Measurements from ENCODE around the gene HIGD1A.

The HIGD1A gene

DNA sequence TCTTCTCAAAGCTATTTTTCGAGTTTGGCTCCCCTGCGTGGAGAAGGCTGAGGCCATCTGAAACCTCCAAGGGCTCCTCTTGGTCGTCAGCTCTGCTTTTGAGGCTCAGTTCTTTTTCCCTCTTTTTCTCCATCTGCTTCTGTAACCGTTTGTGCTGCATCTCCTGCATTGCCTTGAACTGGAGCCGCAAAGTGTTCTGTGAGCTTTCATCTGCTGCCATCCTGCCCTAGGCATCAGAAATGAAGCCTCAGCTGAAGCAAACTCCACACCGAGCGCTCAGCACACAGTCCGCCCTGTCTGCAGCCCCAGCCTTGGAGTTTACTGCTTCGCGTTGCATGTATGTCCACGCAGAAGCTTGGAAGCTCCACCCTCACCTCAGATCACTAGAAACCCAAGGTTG lies 46.2 kb downstream of the HIGD1A start:
- no peak for DNase-seq (ENCODE audit: low read depth in 1 of 2, low spot score in 1 of 2)

DNA sequence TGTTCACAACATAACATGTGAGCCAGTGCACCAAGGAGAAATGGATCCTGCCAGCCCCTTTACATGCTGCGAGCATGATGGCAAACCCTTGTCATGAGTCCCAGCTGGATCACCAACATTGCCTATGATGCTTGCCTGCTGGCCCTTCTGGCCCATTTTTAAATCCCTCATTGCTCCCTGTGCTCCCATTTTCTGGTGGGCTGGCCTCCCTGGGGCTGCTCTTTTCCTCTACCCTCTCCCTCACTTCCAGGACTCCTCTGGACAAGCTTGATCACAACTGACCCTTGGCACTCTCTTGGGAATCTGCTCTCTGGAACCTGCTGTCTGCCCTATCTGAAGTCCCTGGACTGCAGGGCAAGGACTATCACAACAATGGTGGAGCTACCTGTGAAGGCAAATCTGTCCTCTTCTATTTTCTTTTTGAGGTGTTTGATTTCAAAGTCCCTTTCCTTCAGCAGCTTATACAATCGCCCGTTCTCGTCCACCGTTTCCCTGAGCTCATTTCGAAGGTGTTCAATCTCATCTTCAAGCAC lies 47.5 kb downstream of the HIGD1A start:
- DNase-seq (ENCODE audit: low read depth in 1 of 2, low spot score in 1 of 2): no peak

DNA sequence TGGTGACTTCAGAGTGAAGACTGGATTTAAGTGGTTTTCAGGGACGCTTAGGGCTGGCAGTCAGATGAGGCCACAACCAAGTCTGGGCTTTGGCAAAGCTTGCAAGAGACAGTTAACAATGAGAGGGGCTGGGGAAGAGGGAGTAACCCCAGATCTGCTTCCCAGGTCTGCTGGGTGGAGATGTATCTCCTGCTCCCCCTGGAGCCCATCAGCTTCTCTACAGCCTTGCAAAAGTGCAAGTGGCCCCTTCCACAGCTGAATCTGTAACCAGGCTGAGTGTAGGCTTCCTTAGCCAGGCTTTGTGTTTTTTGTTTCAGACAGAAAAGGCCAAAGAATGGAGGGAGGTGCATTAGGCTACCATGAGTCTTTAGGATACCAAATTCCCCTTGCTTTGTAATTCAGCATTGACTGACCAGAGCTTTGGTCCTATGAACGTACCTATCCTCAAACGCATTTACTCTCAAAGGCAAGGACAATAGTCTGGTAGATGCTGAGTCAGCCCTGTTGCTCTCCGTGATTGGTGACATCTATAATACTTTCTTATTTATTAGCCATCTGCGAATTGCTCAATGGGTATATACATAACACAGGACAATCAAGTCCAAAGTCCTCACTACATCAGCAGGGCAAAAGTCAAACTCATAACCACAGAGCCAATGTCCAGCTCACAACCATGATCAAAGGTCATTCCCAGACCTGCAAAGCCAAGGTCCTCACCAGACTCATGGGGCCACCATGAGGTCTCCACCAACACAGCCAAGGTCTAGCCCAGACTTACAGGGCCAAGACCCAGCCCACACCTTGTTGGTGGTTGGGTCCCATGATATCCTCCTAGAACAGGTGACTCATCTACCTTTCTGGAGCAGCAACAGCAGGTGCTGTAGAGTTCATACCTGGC lies 48.4 kb downstream of the HIGD1A start:
- DNase-seq (ENCODE audit: low read depth in 1 of 2, low spot score in 1 of 2): no peak

DNA sequence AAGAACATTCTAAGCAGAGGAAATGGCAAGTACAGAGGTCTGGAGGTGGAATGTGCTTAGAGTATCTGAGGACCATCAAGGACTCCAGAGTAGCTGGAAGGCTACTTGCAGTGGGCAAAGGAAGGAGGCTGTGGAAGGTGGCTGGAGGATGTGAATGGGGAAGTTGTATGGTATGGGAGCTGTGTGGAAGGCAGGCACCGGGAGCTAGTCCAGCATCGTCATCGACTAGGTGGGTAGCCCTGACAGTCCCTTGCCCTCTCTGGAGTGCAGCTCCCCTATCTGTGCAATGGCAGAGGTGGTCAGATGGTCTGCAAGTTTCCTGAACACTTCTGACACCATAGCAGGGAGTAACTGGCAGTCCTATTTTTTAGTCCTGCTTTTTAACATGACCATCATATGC lies 50.5 kb downstream of the HIGD1A start:
- no peak for DNase-seq (ENCODE audit: low read depth in 1 of 2, low spot score in 1 of 2)

DNA sequence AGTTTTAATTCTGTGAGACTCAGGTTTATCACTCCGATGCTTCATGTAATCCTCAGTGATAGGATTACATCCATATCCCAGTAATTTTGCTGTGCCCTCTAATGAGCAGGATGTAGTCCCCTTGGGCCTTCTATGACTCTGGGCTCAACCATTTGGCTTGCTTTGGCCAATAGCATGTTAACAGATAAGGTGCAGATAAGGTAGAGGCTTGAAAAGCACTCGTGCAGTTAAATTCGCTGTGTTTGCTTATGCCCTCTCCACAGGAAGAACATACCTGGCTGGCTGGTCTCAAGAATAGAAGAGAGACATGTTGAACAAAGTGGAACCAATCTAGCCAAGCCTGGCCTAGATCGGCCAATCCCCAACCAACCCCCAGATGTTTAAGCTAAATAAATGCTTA lies 51.3 kb downstream of the HIGD1A start:
- no peak for DNase-seq (ENCODE audit: low read depth in 1 of 2, low spot score in 1 of 2)

DNA sequence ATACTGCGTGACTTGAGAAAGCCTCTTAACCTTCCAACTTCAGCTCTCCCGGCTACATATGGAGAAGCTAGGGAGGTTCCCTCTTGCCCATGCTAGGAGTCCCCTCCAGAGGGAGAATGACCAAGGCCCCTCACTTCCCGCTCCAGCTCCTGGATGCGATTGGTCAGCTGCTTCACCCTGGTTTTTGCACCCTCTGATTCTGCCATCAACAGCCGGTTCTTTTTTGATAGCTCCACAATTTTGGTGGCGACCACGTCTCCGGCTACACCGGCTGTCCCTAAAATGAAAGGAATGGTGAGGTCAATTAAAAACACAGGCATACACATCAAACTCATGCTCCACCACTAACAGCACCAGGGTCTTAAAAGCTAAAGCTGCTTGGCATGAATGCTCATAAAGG lies 51.8 kb downstream of the HIGD1A start:
- DNase-seq (ENCODE audit: low read depth in 1 of 2, low spot score in 1 of 2): no peak

DNA sequence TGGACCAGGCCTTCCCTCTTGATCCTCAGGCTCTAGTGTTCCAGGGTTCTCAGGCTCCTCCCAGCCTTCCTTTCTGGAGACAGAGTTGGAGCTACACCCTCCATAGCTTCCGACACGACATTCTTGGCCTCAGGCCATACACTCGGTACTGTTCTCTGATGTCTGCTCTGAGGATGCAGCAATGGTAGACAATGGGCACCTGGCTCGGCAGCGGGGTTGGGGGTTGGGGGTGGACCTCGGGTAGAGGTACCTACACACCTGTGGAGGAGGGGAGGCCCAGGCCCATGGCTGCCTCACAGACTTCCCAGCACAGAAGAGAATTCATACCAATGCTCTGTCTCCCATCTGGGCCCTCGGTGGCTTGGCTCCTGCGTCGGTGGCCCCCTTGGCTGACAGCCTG lies 52.7 kb downstream of the HIGD1A start:
- DNase-seq (ENCODE audit: low read depth in 1 of 2, low spot score in 1 of 2): no peak

DNA sequence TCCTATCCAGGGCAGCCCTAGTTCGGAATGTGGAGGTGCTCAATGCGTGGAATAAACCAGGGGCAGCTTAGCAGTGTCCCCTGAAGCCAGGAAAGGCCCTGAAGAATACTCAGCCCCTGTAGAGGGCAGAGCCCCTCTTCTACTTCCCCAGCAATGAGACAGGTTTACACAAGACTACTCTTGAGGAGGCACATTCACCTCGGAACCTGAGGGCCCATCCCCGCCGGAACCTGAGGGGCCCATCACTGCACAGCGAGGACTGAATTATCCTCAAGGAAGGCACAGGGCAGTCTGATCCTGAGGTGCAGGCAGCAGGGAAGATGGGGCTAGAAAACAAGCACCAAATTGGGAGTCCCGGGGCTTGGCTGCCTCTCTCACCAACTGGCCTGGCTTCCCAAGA lies 53.5 kb downstream of the HIGD1A start:
- DNase-seq (ENCODE audit: low read depth in 1 of 2, low spot score in 1 of 2): no peak

DNA sequence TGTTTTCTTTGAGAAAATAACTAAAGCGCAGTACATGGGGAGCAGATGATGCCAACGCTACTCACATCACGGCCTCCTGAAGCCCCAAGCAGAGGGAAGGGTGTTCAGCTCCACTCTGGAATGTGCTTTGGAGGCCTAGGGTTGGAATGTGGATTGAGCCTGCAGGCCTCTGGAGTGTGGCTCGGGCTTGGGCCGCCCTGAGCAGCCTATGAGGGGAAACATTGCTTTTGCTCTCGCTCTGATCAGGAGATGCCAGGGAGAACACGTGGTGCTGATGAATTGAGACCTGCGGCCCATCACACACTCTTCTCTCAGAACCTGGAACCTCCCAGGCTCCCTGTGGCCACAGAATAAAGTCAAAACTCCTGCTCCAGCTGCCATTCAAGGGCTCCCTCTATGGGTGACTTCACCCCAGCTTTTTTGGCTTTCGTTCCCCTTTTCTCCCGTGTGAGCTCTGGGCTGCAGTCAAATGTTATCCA lies 54.5 kb downstream of the HIGD1A start:
- no peak for DNase-seq (ENCODE audit: low read depth in 1 of 2, low spot score in 1 of 2)

DNA sequence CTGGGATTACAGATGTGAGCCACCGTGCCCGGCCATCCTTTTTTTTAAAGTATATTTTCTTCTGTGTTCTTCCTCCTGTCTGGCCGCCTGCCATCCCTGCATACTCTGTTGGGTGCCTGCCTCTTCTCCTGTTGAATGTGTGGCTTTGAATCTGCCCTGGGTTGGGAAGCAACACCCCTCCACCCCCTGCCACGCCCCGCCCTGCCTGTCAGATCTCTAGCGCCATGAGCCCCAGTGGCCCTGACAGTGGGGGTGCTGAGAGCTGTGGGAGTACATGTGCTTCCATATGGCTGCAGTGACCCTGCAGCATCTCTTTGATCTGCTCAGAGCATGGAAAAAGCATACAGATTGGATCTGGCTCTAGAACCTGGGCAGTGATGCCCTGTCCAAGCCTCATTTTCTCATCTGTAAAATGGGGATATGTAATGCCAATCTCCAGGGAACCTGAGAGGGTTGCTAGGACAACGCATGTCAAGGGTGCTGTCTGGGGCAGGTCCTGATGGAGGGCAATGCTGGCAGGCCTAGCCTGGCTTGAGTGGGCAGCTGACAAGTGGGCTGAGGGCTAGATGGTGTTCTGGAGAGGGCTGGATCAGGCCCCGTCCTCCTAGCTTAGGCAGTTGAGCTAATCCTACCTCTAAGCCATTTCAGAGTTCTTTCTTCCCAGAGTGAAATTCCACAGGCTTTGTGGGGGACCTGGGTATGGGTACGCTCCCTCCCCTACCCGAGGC lies 55.1 kb downstream of the HIGD1A start:
- no peak for DNase-seq (ENCODE audit: low read depth in 1 of 2, low spot score in 1 of 2)

DNA sequence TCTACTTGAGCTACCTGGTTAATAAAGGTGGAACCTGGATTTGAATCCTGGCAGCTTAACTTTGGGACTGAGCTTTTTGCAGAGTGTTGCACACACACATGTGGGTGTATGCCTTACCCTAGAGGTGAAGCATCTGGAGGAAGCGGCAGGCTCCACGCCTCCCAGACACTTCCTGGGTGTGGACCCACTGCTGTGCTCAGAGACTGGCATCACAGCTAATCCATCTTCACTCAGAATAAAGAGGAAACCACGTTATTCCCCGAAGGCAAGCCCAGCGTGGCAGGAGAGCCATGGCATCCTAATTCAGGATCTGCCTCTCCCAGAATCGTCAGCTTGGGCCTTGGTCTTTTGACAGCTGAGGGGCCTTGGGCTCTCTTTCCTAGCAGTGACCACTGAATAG lies 56.7 kb downstream of the HIGD1A start:
- no peak for DNase-seq (ENCODE audit: low read depth in 1 of 2, low spot score in 1 of 2)

DNA sequence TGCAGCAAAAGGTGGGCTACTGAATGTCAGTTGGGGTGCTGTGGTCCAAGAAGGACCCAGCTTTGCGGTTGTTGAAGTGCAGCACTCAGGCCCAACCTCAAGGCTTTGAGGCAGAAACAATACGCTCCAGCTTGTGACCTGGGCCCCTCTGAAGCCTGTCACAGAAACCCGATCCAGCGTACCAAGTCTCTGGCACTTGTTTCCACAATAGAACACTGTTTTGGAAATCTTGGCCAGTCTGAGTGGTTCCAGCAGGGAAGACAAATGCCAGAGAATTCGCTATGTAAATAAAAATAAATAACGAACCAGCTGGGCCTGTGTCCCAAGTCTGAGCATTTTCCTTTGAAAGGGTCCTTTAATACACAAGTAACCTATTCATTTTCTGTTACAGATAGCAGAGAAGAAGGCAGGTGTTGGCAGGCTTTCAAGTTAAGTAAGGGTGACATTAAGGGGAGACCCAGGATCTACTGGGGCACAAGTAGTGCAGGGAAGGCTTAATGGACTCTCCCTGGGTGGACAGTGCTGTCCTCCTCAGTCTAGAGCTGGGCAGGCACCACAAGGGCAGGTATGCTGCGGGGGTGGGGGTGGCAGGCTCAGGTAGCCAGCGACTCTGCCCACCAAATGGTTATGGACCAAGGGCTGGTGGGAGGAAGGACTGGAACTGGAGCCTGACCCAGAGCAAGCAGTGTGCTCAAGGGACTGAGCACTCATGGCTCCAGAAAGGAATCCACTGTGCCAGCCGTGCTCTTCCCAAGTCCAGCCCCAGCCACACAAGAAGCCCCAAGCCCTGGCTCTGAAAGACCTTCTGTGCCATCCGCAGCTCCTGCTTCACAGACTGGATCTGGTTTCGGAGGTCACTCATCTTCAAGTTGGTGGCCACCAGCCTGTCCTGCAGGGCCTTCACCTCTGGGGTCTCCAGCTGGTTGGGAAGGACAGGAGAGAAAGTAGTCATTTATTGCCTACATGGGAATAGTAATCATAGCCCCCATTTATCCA lies 57.5 kb downstream of the HIGD1A start:
- no peak for DNase-seq (ENCODE audit: low read depth in 1 of 2, low spot score in 1 of 2)

DNA sequence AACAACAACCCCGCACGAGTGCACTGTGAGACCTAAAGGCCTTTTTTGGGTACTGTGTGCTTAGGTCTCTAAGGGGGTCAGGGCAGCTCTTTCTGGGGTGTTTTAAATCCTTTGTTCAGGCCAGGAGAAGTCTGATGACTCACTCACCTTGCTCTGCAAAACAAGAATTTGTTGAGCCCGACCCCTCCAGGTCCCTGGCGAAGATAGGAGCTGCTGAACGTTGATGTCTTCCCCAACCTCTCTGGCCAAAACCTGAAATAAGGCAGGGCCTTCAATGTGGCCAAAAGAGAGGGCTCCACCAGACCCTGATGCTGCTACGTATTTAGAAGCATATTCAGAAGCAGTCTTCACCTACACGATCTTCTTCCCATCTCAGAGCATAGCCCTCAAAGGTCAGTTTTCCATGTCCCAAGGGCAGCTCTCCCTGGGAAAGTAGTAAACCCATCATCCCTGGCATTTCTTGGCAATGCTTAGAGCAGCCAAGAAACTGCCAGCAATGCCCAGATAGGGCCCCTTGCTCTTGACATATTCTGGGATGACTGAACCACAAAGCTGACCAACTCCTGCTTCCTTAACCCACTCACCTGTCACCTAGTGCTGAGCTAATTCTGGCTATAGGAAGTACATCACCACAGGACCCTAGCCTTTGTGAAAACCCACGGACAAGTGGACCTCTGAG lies 58.4 kb downstream of the HIGD1A start:
- no peak for DNase-seq (ENCODE audit: low read depth in 1 of 2, low spot score in 1 of 2)

DNA sequence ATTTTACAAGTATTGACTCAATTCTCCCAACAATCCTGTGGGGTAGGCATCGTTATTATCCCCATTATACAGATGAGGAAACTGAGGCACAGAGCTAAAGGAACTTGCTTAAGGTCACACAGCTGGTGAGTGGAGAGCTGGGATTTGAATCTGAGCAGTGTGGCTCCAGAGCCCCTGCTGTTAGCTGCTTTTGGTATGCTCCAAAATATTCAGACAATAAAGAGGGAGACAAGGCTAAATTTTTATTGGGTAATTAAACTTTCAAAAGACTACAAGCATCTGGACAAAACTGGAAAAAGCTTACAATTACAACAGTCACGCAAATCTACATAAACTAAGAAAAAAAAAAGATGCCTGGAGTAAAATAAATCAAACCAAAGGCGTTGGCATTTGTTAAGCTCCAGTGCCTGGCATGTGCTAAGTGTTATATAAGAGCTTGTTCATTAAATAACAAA lies 59.0 kb downstream of the HIGD1A start:
- DNase-seq (ENCODE audit: low read depth in 1 of 2, low spot score in 1 of 2): no peak

DNA sequence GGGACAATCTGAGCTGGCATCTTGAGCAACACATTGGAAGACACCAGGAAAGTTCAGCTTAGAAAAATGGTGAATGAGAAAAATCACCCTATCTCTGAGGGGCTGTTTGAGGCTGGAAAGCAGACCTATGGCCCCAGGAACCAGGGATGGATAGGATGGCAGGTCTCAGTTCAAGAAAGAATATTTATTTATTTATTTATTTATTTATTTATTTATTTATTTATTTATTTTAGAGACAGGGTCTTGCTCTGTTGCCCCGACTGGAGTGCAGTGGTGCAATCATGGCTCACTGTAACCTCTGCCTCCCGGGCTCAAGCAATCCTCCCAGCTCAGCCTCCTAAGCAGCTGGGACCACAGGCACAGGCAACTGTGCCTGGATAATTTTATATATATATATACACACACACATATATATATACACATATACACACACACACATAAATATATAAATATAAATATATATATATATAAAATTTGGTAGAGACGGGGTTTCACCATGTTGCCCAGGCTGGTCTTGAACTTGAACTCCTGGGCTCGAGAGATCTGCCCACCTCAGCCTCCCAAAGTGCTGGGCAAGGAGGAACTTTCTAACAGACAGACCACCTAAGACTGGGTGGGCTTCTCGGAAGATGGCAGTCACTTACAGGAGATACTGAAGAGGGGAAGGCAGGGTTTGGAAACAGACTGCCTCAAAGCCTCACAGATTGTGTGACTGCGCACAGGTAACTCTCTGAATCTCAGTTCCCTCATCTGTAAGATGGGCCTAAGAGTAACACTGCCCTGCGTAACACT lies 60.9 kb downstream of the HIGD1A start:
- no peak for DNase-seq (ENCODE audit: low read depth in 1 of 2, low spot score in 1 of 2)

DNA sequence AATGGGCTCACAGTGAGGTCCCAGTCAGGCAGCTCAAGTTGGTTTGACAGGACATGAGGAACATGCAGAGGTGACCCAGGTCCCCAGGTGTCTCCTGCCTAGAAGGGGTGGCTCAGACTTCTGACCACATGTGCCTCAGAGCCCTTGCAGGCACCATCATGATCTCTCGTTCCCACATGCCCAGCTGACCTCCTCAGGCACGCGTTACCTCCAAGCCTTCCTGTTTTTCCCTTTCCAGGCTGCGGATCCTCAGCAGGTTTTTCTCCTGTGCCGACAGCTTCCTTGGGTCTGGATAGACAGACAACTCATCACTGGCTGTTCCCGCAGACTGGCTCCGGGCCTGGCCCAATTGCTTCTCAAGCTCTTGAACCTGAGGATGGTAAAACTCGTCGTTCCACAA lies 61.6 kb downstream of the HIGD1A start:
- no peak for DNase-seq (ENCODE audit: low read depth in 1 of 2, low spot score in 1 of 2)

DNA sequence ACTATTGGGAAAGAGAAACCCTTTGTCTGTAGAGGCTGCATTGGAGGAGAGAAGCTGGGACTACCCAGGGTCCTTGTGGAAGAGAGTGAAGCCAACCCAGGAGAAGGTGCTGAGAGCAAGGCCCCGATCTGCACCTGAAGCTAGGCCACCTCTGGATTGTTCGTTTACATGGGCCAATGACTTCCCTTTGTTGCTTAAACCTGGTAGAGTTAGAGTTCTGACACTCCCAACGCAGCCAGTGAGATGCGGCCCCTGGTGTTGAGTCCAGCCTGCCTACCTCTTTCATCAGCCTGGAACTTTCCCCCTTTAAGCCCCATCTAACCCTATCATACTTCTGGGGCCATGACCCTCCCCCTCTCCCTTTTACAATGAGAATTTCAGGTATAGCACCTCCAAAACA lies 62.0 kb downstream of the HIGD1A start:
- DNase-seq (ENCODE audit: low read depth in 1 of 2, low spot score in 1 of 2): no peak

DNA sequence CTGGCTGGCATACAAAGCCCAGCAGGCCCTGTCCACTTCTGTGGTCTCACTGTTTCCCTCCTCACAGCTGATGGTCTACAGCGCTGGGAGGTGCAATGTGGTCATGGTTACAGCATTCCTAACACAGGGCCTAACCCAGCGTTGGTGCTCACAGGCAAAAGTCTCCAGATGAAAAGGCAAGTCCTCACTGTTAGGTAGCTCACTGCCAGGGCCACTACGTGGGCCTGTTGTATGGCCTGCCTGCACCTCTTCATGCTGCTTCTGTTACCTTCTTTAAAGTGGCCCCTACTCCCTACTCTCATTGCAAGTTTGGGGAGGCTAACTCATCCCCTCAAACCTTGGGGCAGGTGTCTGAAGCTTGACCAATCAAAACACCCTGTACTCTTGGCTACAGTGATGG lies 62.5 kb downstream of the HIGD1A start:
- DNase-seq (ENCODE audit: low read depth in 1 of 2, low spot score in 1 of 2): no peak

DNA sequence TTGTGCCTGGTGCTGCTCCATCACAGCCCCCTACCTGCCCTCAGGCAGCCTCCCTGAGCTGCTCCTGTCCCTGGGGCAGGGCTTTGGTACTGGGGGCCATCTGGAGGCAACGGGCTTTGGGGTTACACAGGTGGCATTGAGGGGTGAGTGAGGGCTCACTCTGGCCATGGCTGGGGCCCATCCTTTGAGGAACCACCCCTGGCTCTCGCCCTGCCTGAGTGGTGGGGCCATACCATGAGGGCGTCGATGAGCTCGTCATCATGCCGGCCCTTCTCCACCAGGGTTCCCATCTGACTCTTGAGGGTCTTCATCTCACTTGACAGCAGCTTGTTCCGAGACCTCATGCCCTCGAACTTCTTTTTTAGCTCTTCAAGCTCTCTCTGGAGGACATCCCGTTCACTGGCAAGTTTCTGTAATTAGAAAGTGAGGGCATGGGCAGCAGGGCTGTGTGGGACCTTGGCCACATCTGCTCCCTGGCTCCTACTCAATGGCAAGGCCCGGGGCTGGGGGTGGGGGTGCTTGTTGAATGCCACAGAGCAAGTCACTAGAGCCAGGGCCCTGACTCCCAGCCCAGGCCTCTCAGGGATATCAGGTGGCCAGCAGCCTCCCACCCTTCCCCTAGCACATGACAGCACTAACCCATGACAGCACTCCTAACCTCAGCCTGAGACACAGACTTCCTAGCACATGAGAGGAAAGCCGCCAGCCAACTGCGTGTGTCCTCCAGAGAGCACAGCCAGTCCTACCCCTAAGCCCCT lies 64.7 kb downstream of the HIGD1A start:
- no peak for DNase-seq (ENCODE audit: low read depth in 1 of 2, low spot score in 1 of 2)
